ENCODE measurements around the gene CRISPLD2.

CRISPLD2 gene

DNA sequence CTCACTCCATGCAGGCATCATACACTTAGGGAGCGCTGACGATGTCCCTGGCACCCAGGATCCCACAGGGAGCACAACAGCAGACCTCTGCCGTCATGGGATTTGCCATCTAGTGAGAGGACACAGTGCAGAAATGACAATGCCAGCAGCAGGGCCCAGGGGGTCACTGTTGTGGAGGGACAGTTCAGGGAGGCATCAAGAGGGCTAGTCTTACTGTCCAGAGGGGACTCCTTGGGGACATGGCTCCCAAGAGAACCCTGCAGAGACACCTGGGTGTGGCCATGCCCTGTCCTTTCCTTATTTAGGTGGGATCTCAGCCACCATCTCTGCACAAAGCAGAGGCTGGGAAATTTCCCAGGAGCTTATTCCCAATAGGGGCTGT is 73.7 kb downstream of the CRISPLD2 start:
- Histone ChIP-seq H3K4me1 (ENCODE audit: control insufficient read depth, insufficient read depth, low read length) (no peaks in the 10 kb centered on the region), H3K36me3 (ENCODE audit: control insufficient read depth in 2 of 2, insufficient read depth in 1 of 2, low read length in 2 of 2) (no peaks in the 10 kb centered on the region), H3K9me3 (ENCODE audit: control insufficient read depth, insufficient read depth, low read depth, low read length) (no peaks in the 10 kb centered on the region), H3K27ac (ENCODE audit: extremely low read depth, low read depth, low read length) (no peak overlapping the region), H3K4me3 (ENCODE audit: low read depth, low read length) (no peak overlapping the region)
- 0 out of 2 replicates have a peak, but pooled peaks have one; percentile 2 for TF ChIP-seq SCRT2 (tag by site-specific recombination; IDR thresholded peaks at IDR 0.05)
- TF ChIP-seq ZNF146 (tag by site-specific recombination; IDR thresholded peaks at IDR 0.05), result no peak
- ChIA-PET POLR2A (no interaction called here), CTCF (no interaction called here)

DNA sequence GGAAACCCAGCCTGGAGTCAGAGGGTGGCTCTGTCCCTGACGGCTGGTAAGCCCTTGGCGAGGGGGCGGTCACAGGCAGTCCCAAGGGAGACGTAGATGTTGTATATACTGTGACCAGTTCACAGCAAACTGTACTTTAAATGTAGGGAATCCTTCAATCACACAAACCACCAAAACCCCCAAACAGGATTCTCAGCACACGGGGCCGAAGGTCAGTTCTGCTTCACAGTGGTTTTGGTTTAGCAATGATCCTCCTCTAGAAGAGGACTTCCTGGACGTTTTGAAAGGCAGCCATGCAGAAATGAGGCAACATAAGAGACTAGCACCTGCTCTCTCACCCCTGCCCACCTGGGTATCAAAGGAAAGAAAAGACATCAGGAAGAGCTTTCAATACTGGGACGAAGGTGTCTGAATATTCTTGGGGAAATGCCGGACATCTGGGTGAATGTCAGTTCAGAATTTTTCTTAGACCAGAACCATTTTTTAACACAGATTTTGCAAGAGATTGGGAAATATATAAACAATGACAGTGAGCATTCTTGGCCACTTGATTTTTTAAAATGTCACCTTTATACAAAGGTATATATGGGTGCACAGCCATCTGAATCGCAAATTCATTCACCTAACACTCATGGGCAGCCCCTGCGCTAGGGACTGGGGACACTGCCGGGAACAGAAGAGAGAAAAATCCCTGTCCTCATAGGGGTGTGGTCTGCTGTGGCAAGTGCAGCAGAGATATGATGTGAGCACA is 74.2 kb downstream of the CRISPLD2 start:
- Histone ChIP-seq H3K36me3 (ENCODE audit: control insufficient read depth in 2 of 2, insufficient read depth in 1 of 2, low read length in 2 of 2) (no peaks in the 10 kb centered on the region), H3K4me3 (ENCODE audit: low read depth, low read length) (no peak overlapping the region), H3K27ac (ENCODE audit: extremely low read depth, low read depth, low read length) (no peak overlapping the region), H3K4me1 (ENCODE audit: control insufficient read depth, insufficient read depth, low read length) (no peaks in the 10 kb centered on the region), H3K9me3 (ENCODE audit: control insufficient read depth, insufficient read depth, low read depth, low read length) (no peaks in the 10 kb centered on the region)
- POLR2A ChIA-PET, result no interaction called here
- TF ChIP-seq, protein P1, sequence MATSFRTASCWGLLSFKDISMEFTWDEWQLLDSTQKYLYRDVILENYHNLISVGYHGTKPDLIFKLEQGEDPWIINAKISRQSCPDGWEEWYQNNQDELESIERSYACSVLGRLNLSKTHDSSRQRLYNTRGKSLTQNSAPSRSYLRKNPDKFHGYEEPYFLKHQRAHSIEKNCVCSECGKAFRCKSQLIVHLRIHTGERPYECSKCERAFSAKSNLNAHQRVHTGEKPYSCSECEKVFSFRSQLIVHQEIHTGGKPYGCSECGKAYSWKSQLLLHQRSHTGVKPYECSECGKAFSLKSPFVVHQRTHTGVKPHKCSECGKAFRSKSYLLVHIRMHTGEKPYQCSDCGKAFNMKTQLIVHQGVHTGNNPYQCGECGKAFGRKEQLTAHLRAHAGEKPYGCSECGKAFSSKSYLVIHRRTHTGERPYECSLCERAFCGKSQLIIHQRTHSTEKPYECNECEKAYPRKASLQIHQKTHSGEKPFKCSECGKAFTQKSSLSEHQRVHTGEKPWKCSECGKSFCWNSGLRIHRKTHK (tag by site-specific recombination; IDR thresholded peaks at IDR 0.05), result peak; percentile 79
- TF ChIP-seq ZSCAN23 (tag by site-specific recombination; IDR thresholded peaks at IDR 0.05), result no peak
- CTCF ChIA-PET, result interaction anchor here (0.6 kb wide), 1 partner anchor 410 kb away, joined by 4 read pairs; no protein-coding TSS in a partner anchor

DNA sequence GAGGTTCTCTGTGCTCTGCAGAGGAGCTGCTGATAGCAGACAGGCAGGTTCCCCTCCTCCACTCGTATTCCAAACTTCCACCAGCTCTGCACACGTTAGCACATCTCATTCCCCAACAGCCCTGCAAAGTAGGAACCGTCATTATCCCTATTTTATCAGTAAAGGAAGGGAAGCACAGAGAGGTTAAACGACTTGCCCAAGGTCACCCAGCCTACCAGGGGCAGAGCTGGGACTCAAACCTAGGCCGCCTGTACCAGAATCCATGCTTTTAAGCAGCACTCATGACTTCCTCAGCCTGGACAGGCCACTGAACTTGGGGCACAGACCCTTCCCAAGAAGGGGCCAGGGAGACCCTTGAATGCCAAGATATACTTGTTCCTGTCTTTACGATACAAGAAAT is 75.2 kb downstream of the CRISPLD2 start:
- no peak for TF ChIP-seq ZNF184 (tag by site-specific recombination; IDR thresholded peaks at IDR 0.05)
- no peak for TF ChIP-seq ZBTB48 (tag by site-specific recombination; IDR thresholded peaks at IDR 0.05)
- TF ChIP-seq, protein P2, sequence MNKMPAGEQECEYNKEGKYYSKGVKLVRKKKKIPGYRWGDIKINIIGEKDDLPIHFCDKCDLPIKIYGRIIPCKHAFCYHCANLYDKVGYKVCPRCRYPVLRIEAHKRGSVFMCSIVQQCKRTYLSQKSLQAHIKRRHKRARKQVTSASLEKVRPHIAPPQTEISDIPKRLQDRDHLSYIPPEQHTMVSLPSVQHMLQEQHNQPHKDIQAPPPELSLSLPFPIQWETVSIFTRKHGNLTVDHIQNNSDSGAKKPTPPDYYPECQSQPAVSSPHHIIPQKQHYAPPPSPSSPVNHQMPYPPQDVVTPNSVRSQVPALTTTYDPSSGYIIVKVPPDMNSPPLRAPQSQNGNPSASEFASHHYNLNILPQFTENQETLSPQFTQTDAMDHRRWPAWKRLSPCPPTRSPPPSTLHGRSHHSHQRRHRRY (tag by site-specific recombination; IDR thresholded peaks at IDR 0.05), result no peak
- TF ChIP-seq ZNF658 (tag by site-specific recombination; IDR thresholded peaks at IDR 0.05), result no peak
- TF ChIP-seq SP3 (tag by site-specific recombination; IDR thresholded peaks at IDR 0.05), result no peak
- no peak for TF ChIP-seq HOXD13 (CRISPR knock-in tag; IDR thresholded peaks at IDR 0.05; ENCODE audit: borderline replicate concordance)
- TF ChIP-seq ZBTB21 (tag by site-specific recombination; IDR thresholded peaks at IDR 0.05), result no peak
- TF ChIP-seq KLF16 (tag by site-specific recombination; IDR thresholded peaks at IDR 0.05), result no peak
- TF ChIP-seq ZNF792 (tag by site-specific recombination; IDR thresholded peaks at IDR 0.05), result no peak
- no peak for TF ChIP-seq OVOL3 (tag by site-specific recombination; IDR thresholded peaks at IDR 0.05)
- no peak for TF ChIP-seq ZNF404 (tag by site-specific recombination; IDR thresholded peaks at IDR 0.05)
- no peak for TF ChIP-seq ZNF350 (tag by site-specific recombination; IDR thresholded peaks at IDR 0.05)
- no peak for TF ChIP-seq WT1 (tag by site-specific recombination; IDR thresholded peaks at IDR 0.05)
- POLR2A ChIA-PET, result no interaction called here
- Histone ChIP-seq H3K9me3 (ENCODE audit: control insufficient read depth, insufficient read depth, low read depth, low read length) (no peaks in the 10 kb centered on the region), H3K36me3 (ENCODE audit: control insufficient read depth in 2 of 2, insufficient read depth in 1 of 2, low read length in 2 of 2) (no peaks in the 10 kb centered on the region), H3K4me3 (ENCODE audit: low read depth, low read length) (no peak overlapping the region), H3K27ac (ENCODE audit: extremely low read depth, low read depth, low read length) (no peak overlapping the region), H3K4me1 (ENCODE audit: control insufficient read depth, insufficient read depth, low read length) (no peaks in the 10 kb centered on the region)
- CTCF ChIA-PET, result interaction anchor here (0.9 kb wide), 1 partner anchor 56 kb away, joined by 4 read pairs; no protein-coding TSS in a partner anchor

DNA sequence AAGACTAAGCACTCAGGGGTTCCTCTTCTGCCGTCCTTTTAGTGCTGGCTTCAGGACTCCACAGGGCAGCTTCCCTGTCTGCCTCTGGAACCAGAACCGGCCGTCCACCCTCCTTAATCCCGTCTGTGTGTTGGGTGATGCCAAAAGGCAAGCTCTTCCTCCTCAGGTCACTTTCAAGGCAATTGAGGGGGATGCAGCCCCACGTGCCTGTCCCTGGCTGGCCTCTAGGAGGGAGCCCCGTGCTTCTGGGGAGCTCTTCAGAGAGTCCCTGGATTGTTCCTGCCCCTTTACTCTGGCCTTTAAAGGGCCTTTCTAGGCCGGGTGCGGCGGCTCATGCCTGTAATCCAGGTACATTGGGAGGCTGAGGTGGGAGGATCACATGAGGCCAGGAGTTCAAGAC is 77.1 kb downstream of the CRISPLD2 start:
- Histone ChIP-seq H3K36me3 (ENCODE audit: control insufficient read depth in 2 of 2, insufficient read depth in 1 of 2, low read length in 2 of 2) (no peaks in the 10 kb centered on the region), H3K9me3 (ENCODE audit: control insufficient read depth, insufficient read depth, low read depth, low read length) (no peaks in the 10 kb centered on the region), H3K4me1 (ENCODE audit: control insufficient read depth, insufficient read depth, low read length) (no peaks in the 10 kb centered on the region), H3K4me3 (ENCODE audit: low read depth, low read length) (no peak overlapping the region), H3K27ac (ENCODE audit: extremely low read depth, low read depth, low read length) (no peak overlapping the region)
- ChIA-PET POLR2A (no interaction called here), CTCF (interaction anchor here (0.6 kb wide), 1 partner anchor 719 kb away, joined by 4 read pairs; no protein-coding TSS in a partner anchor)
- TF ChIP-seq ZNF530 (tag by site-specific recombination; IDR thresholded peaks at IDR 0.05; ENCODE audit: low read depth), result no peak
- TF ChIP-seq, protein P3, sequence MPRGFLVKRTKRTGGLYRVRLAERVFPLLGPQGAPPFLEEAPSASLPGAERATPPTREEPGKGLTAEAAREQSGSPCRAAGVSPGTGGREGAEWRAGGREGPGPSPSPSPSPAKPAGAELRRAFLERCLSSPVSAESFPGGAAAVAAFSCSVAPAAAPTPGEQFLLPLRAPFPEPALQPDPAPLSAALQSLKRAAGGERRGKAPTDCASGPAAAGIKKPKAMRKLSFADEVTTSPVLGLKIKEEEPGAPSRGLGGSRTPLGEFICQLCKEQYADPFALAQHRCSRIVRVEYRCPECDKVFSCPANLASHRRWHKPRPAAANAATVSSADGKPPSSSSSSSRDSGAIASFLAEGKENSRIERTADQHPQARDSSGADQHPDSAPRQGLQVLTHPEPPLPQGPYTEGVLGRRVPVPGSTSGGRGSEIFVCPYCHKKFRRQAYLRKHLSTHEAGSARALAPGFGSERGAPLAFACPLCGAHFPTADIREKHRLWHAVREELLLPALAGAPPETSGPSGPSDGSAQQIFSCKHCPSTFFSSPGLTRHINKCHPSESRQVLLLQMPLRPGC (tag by site-specific recombination; IDR thresholded peaks at IDR 0.05), result no peak
- TF ChIP-seq ZNF341 (tag by site-specific recombination; IDR thresholded peaks at IDR 0.05; ENCODE audit: low read depth), result no peak
- no peak for TF ChIP-seq SP2 (tag by site-specific recombination; IDR thresholded peaks at IDR 0.05)
- no peak for TF ChIP-seq GLI4 (tag by site-specific recombination; IDR thresholded peaks at IDR 0.05)
- TF ChIP-seq MZF1 (tag by site-specific recombination; IDR thresholded peaks at IDR 0.05; ENCODE audit: borderline replicate concordance), result no peak
- TF ChIP-seq ZNF416 (tag by site-specific recombination; IDR thresholded peaks at IDR 0.05), result no peak

Data from HEK293 (cell line).